ENCODE results near the gene PIWIL4.
"Not testable (repeated sequence)": the region's sequence is repeated elsewhere in the genome, so short reads cannot be mapped to it uniquely, and the experiment has no call there.

PIWIL4 gene

GRCh38 chr11:94638902-94639373, 71.8 kb downstream of the PIWIL4 start:
- Histone ChIP-seq H2BK15ac (ENCODE audit: low read depth, poor library complexity, severe bottlenecking) (peak overlapping the region; percentile 82), H3K4me1 (ENCODE audit: control insufficient read depth, insufficient read depth, low read depth, low read length) (no peaks in the 10 kb centered on the region), H3K36me3 (ENCODE audit: control insufficient read depth in 1 of 2, insufficient read depth in 2 of 2, low read depth in 1 of 2, low read length in 2 of 2) (no peaks in the 10 kb centered on the region), H2AFZ (ENCODE audit: low read depth, low read length) (peak overlapping the region; percentile 61), H3K9ac (ENCODE audit: low read length) (peak overlapping the region; percentile 76), H3K27me3 (ENCODE audit: control insufficient read depth in 1 of 2, insufficient read depth in 1 of 2, low read length in 2 of 2) (no peaks in the 10 kb centered on the region), H3K4me2 (ENCODE audit: low read length, poor library complexity, severe bottlenecking) (no peak overlapping the region), H4K91ac (ENCODE audit: low read length) (no peak overlapping the region), H3K14ac (ENCODE audit: low read length in 2 of 2) (no peak overlapping the region), H2AK5ac (ENCODE audit: low read length, severe bottlenecking) (no peak overlapping the region), H3K4me3 (ENCODE audit: insufficient read depth in 1 of 2, low read depth in 1 of 2, low read length in 2 of 2) (peak overlapping the region in 1 of 2 experiments; percentile 39), H3K4ac (ENCODE audit: low read depth in 1 of 2, low read length in 2 of 2) (peak overlapping the region; percentile 52 to 75), H3K18ac (ENCODE audit: low read depth in 1 of 2, low read length in 2 of 2) (peak overlapping the region; percentile 82 to 86), H3K9me3 (ENCODE audit: control insufficient read depth, low read length) (no peaks in the 10 kb centered on the region), H2BK12ac (ENCODE audit: low read length in 2 of 2) (peak overlapping the region; percentile 51 to 71), H4K8ac (ENCODE audit: low read length) (peak overlapping the region; percentile 62), H3K23ac (ENCODE audit: low read length in 2 of 2) (no peak overlapping the region), H2BK5ac (ENCODE audit: low read depth, low read length, poor library complexity, severe bottlenecking) (no peak overlapping the region), H2BK120ac (ENCODE audit: low read depth, low read length) (no peak overlapping the region), H3K79me1 (replicated peaks; ENCODE audit: low read length, poor library complexity, severe bottlenecking) (no peaks in the 10 kb centered on the region), H3K27ac (ENCODE audit: low read length, poor library complexity, severe bottlenecking) (peak overlapping the region; percentile 45)
- DNase-seq: peak; percentile 78
- WGBS: 47% methylated on average over 4 of the region's 4 CpGs

GRCh38 chr11:94639901-94640721, 72.9 kb downstream of the PIWIL4 start:
- H3K18ac ChIP-seq (ENCODE audit: low read depth in 1 of 2, low read length in 2 of 2): no peak overlapping the region
- no peak overlapping the region for H2BK120ac ChIP-seq (ENCODE audit: low read depth, low read length)
- no peaks in the 10 kb centered on the region for H3K9me3 ChIP-seq (ENCODE audit: control insufficient read depth, low read length)
- no peak overlapping the region for H2BK15ac ChIP-seq (ENCODE audit: low read depth, poor library complexity, severe bottlenecking)
- H4K8ac ChIP-seq (ENCODE audit: low read length): no peak overlapping the region
- no peak overlapping the region for H2AK5ac ChIP-seq (ENCODE audit: low read length, severe bottlenecking)
- H2AFZ ChIP-seq (ENCODE audit: low read depth, low read length): no peak overlapping the region
- no peak overlapping the region for H3K4me2 ChIP-seq (ENCODE audit: low read length, poor library complexity, severe bottlenecking)
- 92% methylated on average over 11 of the region's 13 CpGs for WGBS
- no peak overlapping the region for H3K23ac ChIP-seq (ENCODE audit: low read length in 2 of 2)
- H3K27me3 ChIP-seq (ENCODE audit: control insufficient read depth in 1 of 2, insufficient read depth in 1 of 2, low read length in 2 of 2): no peaks in the 10 kb centered on the region
- H3K4me1 ChIP-seq (ENCODE audit: control insufficient read depth, insufficient read depth, low read depth, low read length): no peaks in the 10 kb centered on the region
- H3K4me3 ChIP-seq (ENCODE audit: insufficient read depth in 1 of 2, low read depth in 1 of 2, low read length in 2 of 2): no peak overlapping the region
- H2BK12ac ChIP-seq (ENCODE audit: low read length in 2 of 2): peak overlapping the region in 1 of 2 experiments; percentile 44
- H3K9ac ChIP-seq (ENCODE audit: low read length): no peak overlapping the region
- no peak overlapping the region for H3K4ac ChIP-seq (ENCODE audit: low read depth in 1 of 2, low read length in 2 of 2)
- H3K79me1 ChIP-seq (replicated peaks; ENCODE audit: low read length, poor library complexity, severe bottlenecking): no peaks in the 10 kb centered on the region
- H2BK5ac ChIP-seq (ENCODE audit: low read depth, low read length, poor library complexity, severe bottlenecking): no peak overlapping the region
- H3K14ac ChIP-seq (ENCODE audit: low read length in 2 of 2): no peak overlapping the region
- no peak for DNase-seq
- no peak overlapping the region for H3K27ac ChIP-seq (ENCODE audit: low read length, poor library complexity, severe bottlenecking)
- H3K36me3 ChIP-seq (ENCODE audit: control insufficient read depth in 1 of 2, insufficient read depth in 2 of 2, low read depth in 1 of 2, low read length in 2 of 2): no peaks in the 10 kb centered on the region
- no peak overlapping the region for H4K91ac ChIP-seq (ENCODE audit: low read length)

DNA sequence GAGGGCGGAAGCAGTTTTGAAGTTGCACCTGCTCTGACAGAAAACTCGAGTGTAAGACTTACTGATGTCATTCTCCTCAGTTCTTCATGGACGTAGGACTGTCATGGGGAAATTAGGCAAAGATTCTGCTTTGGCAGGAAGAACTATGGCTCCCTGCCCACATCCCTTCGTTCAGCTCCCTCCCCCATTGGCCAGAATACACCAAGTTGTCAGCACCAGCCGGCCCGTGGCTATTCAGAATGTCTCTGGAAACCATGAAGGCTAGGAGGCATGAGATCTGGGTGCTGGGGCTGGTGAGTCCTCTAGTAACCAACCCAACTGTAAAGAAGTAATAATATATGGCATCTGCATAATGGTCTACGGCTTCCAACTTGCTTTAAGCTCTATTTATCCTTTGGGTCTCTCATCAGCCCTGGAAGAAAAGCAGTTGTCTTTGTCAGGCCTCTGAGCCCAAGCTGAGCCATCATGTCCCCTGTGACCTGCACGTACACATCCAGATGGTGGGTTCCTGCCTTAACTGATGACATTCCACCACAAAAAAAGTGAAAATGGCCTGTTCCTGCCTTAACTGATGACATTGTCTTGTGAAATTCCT, 74.1 kb downstream of the PIWIL4 start:
- Histone ChIP-seq H2BK15ac (ENCODE audit: low read depth, poor library complexity, severe bottlenecking) (no peak overlapping the region), H2AFZ (ENCODE audit: low read depth, low read length) (no peak overlapping the region), H3K27me3 (ENCODE audit: control insufficient read depth in 1 of 2, insufficient read depth in 1 of 2, low read length in 2 of 2) (no peaks in the 10 kb centered on the region), H3K23ac (ENCODE audit: low read length in 2 of 2) (no peak overlapping the region), H2AK5ac (ENCODE audit: low read length, severe bottlenecking) (no peak overlapping the region), H2BK12ac (ENCODE audit: low read length in 2 of 2) (no peak overlapping the region), H3K79me1 (replicated peaks; ENCODE audit: low read length, poor library complexity, severe bottlenecking) (no peaks in the 10 kb centered on the region), H3K27ac (ENCODE audit: low read length, poor library complexity, severe bottlenecking) (no peak overlapping the region), H4K8ac (ENCODE audit: low read length) (no peak overlapping the region), H3K4me1 (ENCODE audit: control insufficient read depth, insufficient read depth, low read depth, low read length) (no peaks in the 10 kb centered on the region), H3K4me3 (ENCODE audit: insufficient read depth in 1 of 2, low read depth in 1 of 2, low read length in 2 of 2) (no peak overlapping the region), H3K18ac (ENCODE audit: low read depth in 1 of 2, low read length in 2 of 2) (no peak overlapping the region), H3K14ac (ENCODE audit: low read length in 2 of 2) (no peak overlapping the region), H3K4me2 (ENCODE audit: low read length, poor library complexity, severe bottlenecking) (no peak overlapping the region), H3K9me3 (ENCODE audit: control insufficient read depth, low read length) (no peaks in the 10 kb centered on the region), H2BK120ac (ENCODE audit: low read depth, low read length) (no peak overlapping the region), H3K36me3 (ENCODE audit: control insufficient read depth in 1 of 2, insufficient read depth in 2 of 2, low read depth in 1 of 2, low read length in 2 of 2) (no peaks in the 10 kb centered on the region), H3K4ac (ENCODE audit: low read depth in 1 of 2, low read length in 2 of 2) (no peak overlapping the region), H3K9ac (ENCODE audit: low read length) (no peak overlapping the region), H2BK5ac (ENCODE audit: low read depth, low read length, poor library complexity, severe bottlenecking) (no peak overlapping the region), H4K91ac (ENCODE audit: low read length) (no peak overlapping the region)
- 86% methylated on average over 5 of the region's 8 CpGs for WGBS
- no peak for DNase-seq

DNA sequence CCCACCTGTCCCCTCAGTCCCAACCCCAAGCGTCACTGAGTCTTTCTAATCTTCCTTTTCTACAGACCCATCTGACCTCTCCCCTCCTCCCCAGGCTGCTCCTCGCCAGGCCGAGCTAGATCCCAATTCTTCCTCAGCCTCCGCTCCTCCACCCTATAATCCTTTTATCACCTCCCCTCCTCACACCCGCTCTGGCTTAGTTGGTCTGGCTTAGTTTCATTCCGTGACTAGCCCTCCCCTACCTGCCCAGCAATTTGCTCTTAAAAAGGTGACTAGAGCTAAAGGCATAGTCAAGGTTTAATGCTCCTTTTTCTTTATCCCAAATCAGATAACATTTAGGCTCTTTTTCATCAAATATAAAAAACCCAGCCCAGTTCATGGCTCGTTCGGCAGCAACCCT, 76.0 kb downstream of the PIWIL4 start:
- WGBS: 60% methylated on average over 5 of the region's 8 CpGs
- not testable (repeated sequence) for H3K27me3 ChIP-seq (ENCODE audit: control insufficient read depth in 1 of 2, insufficient read depth in 1 of 2, low read length in 2 of 2); H3K4ac ChIP-seq (ENCODE audit: low read depth in 1 of 2, low read length in 2 of 2); H3K4me3 ChIP-seq (ENCODE audit: insufficient read depth in 1 of 2, low read depth in 1 of 2, low read length in 2 of 2); H2AFZ ChIP-seq (ENCODE audit: low read depth, low read length); H3K23ac ChIP-seq (ENCODE audit: low read length in 2 of 2); H2AK5ac ChIP-seq (ENCODE audit: low read length, severe bottlenecking); H3K9me3 ChIP-seq (ENCODE audit: control insufficient read depth, low read length); H2BK120ac ChIP-seq (ENCODE audit: low read depth, low read length); H2BK12ac ChIP-seq (ENCODE audit: low read length in 2 of 2); DNase-seq; H3K9ac ChIP-seq (ENCODE audit: low read length); H2BK15ac ChIP-seq (ENCODE audit: low read depth, poor library complexity, severe bottlenecking); H3K14ac ChIP-seq (ENCODE audit: low read length in 2 of 2); H2BK5ac ChIP-seq (ENCODE audit: low read depth, low read length, poor library complexity, severe bottlenecking); H4K91ac ChIP-seq (ENCODE audit: low read length); H3K4me2 ChIP-seq (ENCODE audit: low read length, poor library complexity, severe bottlenecking); H3K79me1 ChIP-seq (replicated peaks; ENCODE audit: low read length, poor library complexity, severe bottlenecking); H3K4me1 ChIP-seq (ENCODE audit: control insufficient read depth, insufficient read depth, low read depth, low read length); H3K36me3 ChIP-seq (ENCODE audit: control insufficient read depth in 1 of 2, insufficient read depth in 2 of 2, low read depth in 1 of 2, low read length in 2 of 2); H3K27ac ChIP-seq (ENCODE audit: low read length, poor library complexity, severe bottlenecking); H4K8ac ChIP-seq (ENCODE audit: low read length); H3K18ac ChIP-seq (ENCODE audit: low read depth in 1 of 2, low read length in 2 of 2)

Data from mesenchymal stem cell (in vitro differentiated cells and primary cell).